ENCODE data around the gene STK11IP. TPM values are rescaled to one million over a fixed set of nuclear protein-coding genes. Genes with fewer than 3 reads are reported as not detected.

STK11IP gene
- total and polyA plus RNA-seq, 9 of the 15 experiments (the other 6 are each of a cell fraction or from before 2014, with no cell fraction given) = 0.52 to 21.7 (median 5.6) TPM

DNA sequence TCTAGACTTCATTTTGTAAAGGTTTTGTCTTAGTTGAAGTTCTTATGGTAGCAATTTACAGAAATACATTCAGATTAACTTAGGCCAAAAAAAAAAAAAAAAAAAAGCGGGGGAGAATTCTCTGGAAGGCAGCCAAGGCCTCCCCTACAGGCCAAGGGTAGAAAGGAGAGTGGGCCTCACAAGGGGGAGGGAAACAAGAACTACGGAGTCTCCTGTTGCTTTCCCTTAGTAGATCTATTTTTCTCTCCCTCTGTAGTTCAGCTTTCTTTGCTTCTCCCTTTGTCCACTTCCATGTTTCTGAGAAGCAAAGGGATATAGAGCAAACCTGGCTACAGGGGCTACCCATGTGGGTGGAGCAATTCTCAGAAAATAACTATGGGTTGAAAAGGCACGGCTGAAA lies 2.4 kb upstream of the STK11IP start (continued):
- TF ChIP-seq, protein P1, sequence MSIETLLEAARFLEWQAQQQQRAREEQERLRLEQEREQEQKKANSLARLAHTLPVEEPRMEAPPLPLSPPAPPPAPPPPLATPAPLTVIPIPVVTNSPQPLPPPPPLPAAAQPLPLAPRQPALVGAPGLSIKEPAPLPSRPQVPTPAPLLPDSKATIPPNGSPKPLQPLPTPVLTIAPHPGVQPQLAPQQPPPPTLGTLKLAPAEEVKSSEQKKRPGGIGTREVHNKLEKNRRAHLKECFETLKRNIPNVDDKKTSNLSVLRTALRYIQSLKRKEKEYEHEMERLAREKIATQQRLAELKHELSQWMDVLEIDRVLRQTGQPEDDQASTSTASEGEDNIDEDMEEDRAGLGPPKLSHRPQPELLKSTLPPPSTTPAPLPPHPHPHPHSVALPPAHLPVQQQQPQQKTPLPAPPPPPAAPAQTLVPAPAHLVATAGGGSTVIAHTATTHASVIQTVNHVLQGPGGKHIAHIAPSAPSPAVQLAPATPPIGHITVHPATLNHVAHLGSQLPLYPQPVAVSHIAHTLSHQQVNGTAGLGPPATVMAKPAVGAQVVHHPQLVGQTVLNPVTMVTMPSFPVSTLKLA (conservative IDR thresholded peaks at IDR 0.05) = 0 out of 4 replicates have a peak, but pooled peaks of 1 of the 2 experiments have one; percentile 23
- TF ChIP-seq PURB (CRISPR knock-in tag; IDR thresholded peaks at IDR 0.05; ENCODE audit: low read depth) (no peak), PML (IDR thresholded peaks at IDR 0.05; ENCODE audit: low read length) (peak; percentile 23; the same call in 1 of the 2 replicates), JUND (IDR thresholded peaks at IDR 0.05; ENCODE audit: borderline replicate concordance, low read depth, low read length) (no peak), JUND (tag; IDR thresholded peaks at IDR 0.05; ENCODE audit: borderline replicate concordance, low read depth, low read length) (no peak), HLTF (IDR thresholded peaks at IDR 0.05) (no peak), ZNF431 (CRISPR knock-in tag; IDR thresholded peaks at IDR 0.05) (no peak), MTA1 (IDR thresholded peaks at IDR 0.05; ENCODE audit: borderline replicate concordance) (no peak), EP400 (IDR thresholded peaks at IDR 0.05) (peak; percentile 33; the same call in 1 of the 2 replicates), ZNF766 (CRISPR knock-in tag; conservative IDR thresholded peaks at IDR 0.05) (peak; percentile 17; the same call in 1 of the 2 replicates), STAT5B (CRISPR knock-in tag; IDR thresholded peaks at IDR 0.05) (no peak), OTX1 (CRISPR knock-in tag; IDR thresholded peaks at IDR 0.05) (no peak)
- TF ChIP-seq, protein P2, sequence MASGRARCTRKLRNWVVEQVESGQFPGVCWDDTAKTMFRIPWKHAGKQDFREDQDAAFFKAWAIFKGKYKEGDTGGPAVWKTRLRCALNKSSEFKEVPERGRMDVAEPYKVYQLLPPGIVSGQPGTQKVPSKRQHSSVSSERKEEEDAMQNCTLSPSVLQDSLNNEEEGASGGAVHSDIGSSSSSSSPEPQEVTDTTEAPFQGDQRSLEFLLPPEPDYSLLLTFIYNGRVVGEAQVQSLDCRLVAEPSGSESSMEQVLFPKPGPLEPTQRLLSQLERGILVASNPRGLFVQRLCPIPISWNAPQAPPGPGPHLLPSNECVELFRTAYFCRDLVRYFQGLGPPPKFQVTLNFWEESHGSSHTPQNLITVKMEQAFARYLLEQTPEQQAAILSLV (tag; IDR thresholded peaks at IDR 0.05) = no peak
- TF ChIP-seq, protein P3, sequence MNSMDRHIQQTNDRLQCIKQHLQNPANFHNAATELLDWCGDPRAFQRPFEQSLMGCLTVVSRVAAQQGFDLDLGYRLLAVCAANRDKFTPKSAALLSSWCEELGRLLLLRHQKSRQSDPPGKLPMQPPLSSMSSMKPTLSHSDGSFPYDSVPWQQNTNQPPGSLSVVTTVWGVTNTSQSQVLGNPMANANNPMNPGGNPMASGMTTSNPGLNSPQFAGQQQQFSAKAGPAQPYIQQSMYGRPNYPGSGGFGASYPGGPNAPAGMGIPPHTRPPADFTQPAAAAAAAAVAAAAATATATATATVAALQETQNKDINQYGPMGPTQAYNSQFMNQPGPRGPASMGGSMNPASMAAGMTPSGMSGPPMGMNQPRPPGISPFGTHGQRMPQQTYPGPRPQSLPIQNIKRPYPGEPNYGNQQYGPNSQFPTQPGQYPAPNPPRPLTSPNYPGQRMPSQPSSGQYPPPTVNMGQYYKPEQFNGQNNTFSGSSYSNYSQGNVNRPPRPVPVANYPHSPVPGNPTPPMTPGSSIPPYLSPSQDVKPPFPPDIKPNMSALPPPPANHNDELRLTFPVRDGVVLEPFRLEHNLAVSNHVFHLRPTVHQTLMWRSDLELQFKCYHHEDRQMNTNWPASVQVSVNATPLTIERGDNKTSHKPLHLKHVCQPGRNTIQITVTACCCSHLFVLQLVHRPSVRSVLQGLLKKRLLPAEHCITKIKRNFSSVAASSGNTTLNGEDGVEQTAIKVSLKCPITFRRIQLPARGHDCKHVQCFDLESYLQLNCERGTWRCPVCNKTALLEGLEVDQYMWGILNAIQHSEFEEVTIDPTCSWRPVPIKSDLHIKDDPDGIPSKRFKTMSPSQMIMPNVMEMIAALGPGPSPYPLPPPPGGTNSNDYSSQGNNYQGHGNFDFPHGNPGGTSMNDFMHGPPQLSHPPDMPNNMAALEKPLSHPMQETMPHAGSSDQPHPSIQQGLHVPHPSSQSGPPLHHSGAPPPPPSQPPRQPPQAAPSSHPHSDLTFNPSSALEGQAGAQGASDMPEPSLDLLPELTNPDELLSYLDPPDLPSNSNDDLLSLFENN (IDR thresholded peaks at IDR 0.05; ENCODE audit: low read depth in 2 of 2, low read length in 2 of 2) = no peak
- TF ChIP-seq, protein P4, sequence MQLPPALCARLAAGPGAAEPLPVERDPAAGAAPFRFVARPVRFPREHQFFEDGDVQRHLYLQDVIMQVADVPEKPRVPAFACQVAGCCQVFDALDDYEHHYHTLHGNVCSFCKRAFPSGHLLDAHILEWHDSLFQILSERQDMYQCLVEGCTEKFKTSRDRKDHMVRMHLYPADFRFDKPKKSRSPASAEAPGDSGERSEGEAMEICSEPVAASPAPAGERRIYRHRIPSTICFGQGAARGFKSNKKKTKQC (CRISPR knock-in tag; IDR thresholded peaks at IDR 0.05) = no peak

Measured in K562 (cell line).